K562 (cell line): ENCODE results near the gene FOXN3. TPM values are rescaled to one million over a fixed set of nuclear protein-coding genes. Genes with fewer than 3 reads are reported as not detected.

ENCODE experiments used
- ATAC-seq: fragments of 200-7000 bp; cut with Tn5 transposase; 3 replicates; pipeline ENCODE4 v1.9.1; 2020; ENCODE audit warnings: moderate library complexity
- BruUV-seq: library from RNA; stranded (reverse); fragments of 400-500 nt; replicated peaks from 2 replicates; lab custom pipeline; 2021; lab: Mats Ljungman, UMichigan
- CTCF ChIA-PET: fragments of 300-600 bp; formaldehyde crosslinking; extraction: SDS; loops from one replicate; lab custom pipeline; 2021; ENCODE audit warnings: low intra/inter-chr PET ratio; lab: Yijun Ruan, JAX
- POLR2A ChIA-PET: fragments of 300-600, 350-650 bp; sonication (Branson Sonifier 250); formaldehyde crosslinking; extraction: SDS; loops from one replicate; lab custom pipeline; 2021; ENCODE audit warnings: antibody characterized with exemption, inconsistent platforms; lab: Yijun Ruan, JAX
- DNase-seq, 4 experiments: peaks; one replicate each; pipeline versions ENCODE4 v3.0.0 to v3.0.0-alpha.2; 2011 to 2018; ENCODE audit warnings: low spot score in 3 of 4, mixed read lengths in 3 of 4; ENCODE audit errors: extremely low read depth in 1 of 4
- FAIRE-seq: peaks from 2 replicates; lab custom pipeline; 2011; peaks lifted over from hg19 to GRCh38; lab: Jason Lieb, UNC
- H2AFZ ChIP-seq: 2 replicates; pipeline ENCODE4 v1.6.0; 2011; ENCODE audit warnings: low read depth, low read length, control low read depth, inconsistent platforms
- H3K27ac ChIP-seq: fragments of 200-600 bp; 3 replicates; pipeline ENCODE4 v1.8.0; 2011; ENCODE audit warnings: low read depth, mild to moderate bottlenecking, control low read depth, inconsistent platforms, low read length, moderate library complexity, mixed read lengths; ENCODE audit errors: extremely low read depth
- H3K27me3 ChIP-seq, 2 experiments: fragments of 300-600 bp in 1 of 2; 2 replicates in 1 of 2; 3 replicates in 1 of 2; pipeline versions ENCODE4 v1.6.0 to v1.8.0; 2011; ENCODE audit warnings: inconsistent platforms in 2 of 2, low read length in 2 of 2, mild to moderate bottlenecking in 1 of 2, mixed read lengths in 1 of 2, moderate library complexity in 1 of 2; ENCODE audit not compliant: control insufficient read depth in 2 of 2, insufficient read depth in 2 of 2
- H3K36me3 ChIP-seq: fragments of 300-600 bp; 3 replicates; pipeline ENCODE4 v1.8.0; 2011; ENCODE audit warnings: mild to moderate bottlenecking, low read length, inconsistent platforms; ENCODE audit not compliant: control insufficient read depth, insufficient read depth
- H3K4me1 ChIP-seq, 2 experiments: fragments of 200-600 bp in 1 of 2; replicated peaks in 1 of 2; 2 replicates in 1 of 2; 3 replicates in 1 of 2; pipeline versions ENCODE4 v1.5.1 to v1.8.0; 2011; ENCODE audit warnings: inconsistent platforms in 2 of 2, low read length in 2 of 2, mild to moderate bottlenecking in 1 of 2, mixed read lengths in 1 of 2, moderate library complexity in 1 of 2; ENCODE audit not compliant: control insufficient read depth in 2 of 2, insufficient read depth in 2 of 2
- H3K4me2 ChIP-seq: 2 replicates; pipeline ENCODE4 v1.6.1; 2011; ENCODE audit warnings: low read length, control low read depth, inconsistent platforms, mixed read lengths; ENCODE audit not compliant: insufficient read depth
- H3K4me3 ChIP-seq: fragments of 200-600 bp; sonication (generic), shearing (Covaris generic); 2 replicates; pipeline ENCODE4 v1.5.1; 2016; ENCODE audit warnings: control low read depth, inconsistent platforms
- H3K79me2 ChIP-seq: fragments of 200-600 bp; 3 replicates; pipeline ENCODE4 v1.8.0; 2011; ENCODE audit warnings: low read length, inconsistent platforms; ENCODE audit not compliant: control insufficient read depth, insufficient read depth
- H3K9ac ChIP-seq, 2 experiments: 2 replicates each; pipeline versions ENCODE4 v1.6.0 to v1.6.1; 2011; ENCODE audit warnings: low read depth in 2 of 2, low read length in 2 of 2, control low read depth in 1 of 2, inconsistent platforms in 1 of 2, mild to moderate bottlenecking in 1 of 2, mixed read lengths in 1 of 2; ENCODE audit not compliant: insufficient read depth in 1 of 2
- H3K9me1 ChIP-seq: one replicate; pipeline ENCODE4 v1.6.0; 2011; ENCODE audit warnings: inconsistent platforms, mild to moderate bottlenecking, low read length, moderate library complexity; ENCODE audit not compliant: control insufficient read depth, insufficient read depth
- H3K9me3 ChIP-seq: replicated peaks from 2 replicates; pipeline ENCODE4 v1.5.1; 2011; ENCODE audit warnings: low read depth, low read length, inconsistent platforms; ENCODE audit not compliant: control insufficient read depth, insufficient read depth
- H4K20me1 ChIP-seq: replicated peaks from 2 replicates; pipeline ENCODE4 v1.6.1; 2011; ENCODE audit warnings: low read length, inconsistent platforms, mixed read lengths; ENCODE audit not compliant: control insufficient read depth, insufficient read depth
- BACH1 ChIP-seq: fragments of 200-800 bp; sonication (Bioruptor generic); IDR thresholded peaks from 2 replicates; pipeline ENCODE4 v1.6.1; 2016; ENCODE audit warnings: missing genetic modification characterization, missing compliant biosample characterization
- BRD4 ChIP-seq: fragments of 200-600 bp; sonication (generic); IDR thresholded peaks from 2 replicates; pipeline ENCODE4 v1.6.1; 2017; ENCODE audit warnings: inconsistent platforms
- RBM39 ChIP-seq: fragments of 200-400 bp; formaldehyde crosslinking; optimal IDR thresholded peaks from 2 replicates; pipeline ENCODE3; 2018; ENCODE audit warnings: low read depth, low read length
- ZNF507 ChIP-seq: conservative IDR thresholded peaks from 2 replicates; pipeline ENCODE4 v1.6.1; 2017; ENCODE audit warnings: missing genetic modification characterization, missing compliant biosample characterization
- ZNF695 ChIP-seq: fragments of 450-650 bp; formaldehyde crosslinking; IDR thresholded peaks from 2 replicates; pipeline ENCODE4 v1.4.0; 2020; ENCODE audit warnings: mild to moderate bottlenecking, moderate library complexity
- ZNF780A ChIP-seq: fragments of 250-450 bp; sonication (Bioruptor Pico); IDR thresholded peaks from 2 replicates; pipeline ENCODE4 v1.5.0; 2021; ENCODE audit warnings: mild to moderate bottlenecking
- ZZZ3 ChIP-seq: fragments of 450-650 bp; IDR thresholded peaks from 2 replicates; pipeline ENCODE4 v1.6.1; 2016; ENCODE audit warnings: antibody characterized with exemption, mild to moderate bottlenecking, moderate library complexity
- WGBS: fragments of 100-300 bp; shearing (Covaris generic); methylation state at CpG from one replicate; pipeline ENCODE4 v1.1.6; 2016; ENCODE audit warnings: low coverage, mixed read lengths; ENCODE audit not compliant: insufficient coverage; ENCODE audit errors: missing lambda C conversion rate; 5-methylcytosine and 5-hydroxymethylcytosine counted together
- in situ Hi-C: fragments of 300-500 bp; cut with MboI; formaldehyde crosslinking; loops from 4 replicates; pipeline ENCODE4 v1.15.0; 2018; ENCODE audit warnings: inconsistent platforms, mixed read lengths
- intact Hi-C: fragments of 100-400 bp; cut with micrococcal nuclease; formaldehyde crosslinking; loops from 2 replicates; pipeline ENCODE4 v1.14.2; 2022
- polyA plus RNA-seq, 8 experiments: library from polyadenylated mRNA; depleted of rRNA in 4 of 8; stranded (reverse) in 5 of 8; unstranded in 3 of 8; fragments of >200 nt; fragmentation: Nextera tagmentation in 2 of 8; fragmentation: Illumina TruSeq in 1 of 8; extraction: Ambion mirVana in 2 of 8; extraction: Trizol in 1 of 8; gene quantifications; 2 replicates each; pipeline versions ENCODE4 v1.2.1 to v1.2.3, GENCODE V29; 2011 to 2014; ENCODE audit warnings: inconsistent platforms in 1 of 8, missing spikeins in 1 of 8
- total RNA-seq, 7 experiments: library from RNA; depleted of rRNA in 6 of 7; stranded (reverse); fragments of >200 nt in 6 of 7; fragmentation: Illumina TruSeq in 2 of 7; extraction: Trizol in 2 of 7; gene quantifications; 2 replicates each; pipeline versions ENCODE4 v1.2.1 to v1.2.3, GENCODE V29; 2011 to 2021; ENCODE audit warnings: low replicate concordance in 1 of 7
- TF ChIP-seq, protein P1 (sequence below), 2 experiments: IDR thresholded peaks; 2 replicates each; pipeline ENCODE4 v1.6.1; 2011; ENCODE audit warnings: borderline replicate concordance in 1 of 2, control low read depth in 1 of 2, low read depth in 1 of 2, low read length in 1 of 2, mild to moderate bottlenecking in 1 of 2, mixed read lengths in 1 of 2, moderate library complexity in 1 of 2; ENCODE audit not compliant: insufficient read depth in 1 of 2, insufficient read length in 1 of 2, poor library complexity in 1 of 2, severe bottlenecking in 1 of 2; ENCODE audit errors: extremely low read depth in 1 of 2
- TF ChIP-seq, protein P2 (sequence below), 2 experiments: IDR thresholded peaks; 2 replicates each; pipeline ENCODE4 v1.6.1; 2012; ENCODE audit warnings: improper control_type of control experiment in 2 of 2, low read depth in 2 of 2, low read length in 2 of 2, borderline replicate concordance in 1 of 2
- TF ChIP-seq, protein P3 (sequence below): sonication (generic); formaldehyde crosslinking; IDR thresholded peaks from 2 replicates; pipeline ENCODE4 v1.8.0; 2022; ENCODE audit warnings: missing genetic modification reagents, mild to moderate bottlenecking, moderate library complexity, borderline replicate concordance
- TF ChIP-seq, protein P4 (sequence below): fragments of 450-650 bp; IDR thresholded peaks from 2 replicates; pipeline ENCODE4 v1.6.1; 2016; ENCODE audit warnings: mild to moderate bottlenecking

FOXN3 gene
- total and polyA plus RNA-seq, 9 of the 15 experiments (the other 6 are each of a cell fraction or from before 2014, with no cell fraction given) = 0.07 to 1.3 (median 0.40) TPM

DNA sequence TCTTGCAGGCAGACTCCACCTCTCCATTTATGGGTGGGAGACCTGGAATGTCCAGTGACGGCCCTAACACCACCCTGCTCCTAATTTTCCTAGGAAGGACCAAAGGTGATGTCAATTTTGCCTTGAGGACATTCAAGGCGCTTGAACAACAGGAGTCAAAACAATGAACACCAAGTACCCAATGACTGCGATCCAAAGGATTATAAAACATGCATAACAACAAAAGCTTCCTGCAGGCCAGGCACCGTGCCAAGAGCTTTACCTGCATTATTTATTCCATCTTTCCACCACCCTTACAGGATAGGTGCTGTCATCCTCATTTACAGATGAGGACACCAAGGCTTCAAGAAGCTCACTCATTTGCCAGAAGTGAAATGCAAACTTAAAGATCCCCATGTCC, 15.2 kb upstream of the FOXN3 start:
- H3K36me3 ChIP-seq = no peaks in the 10 kb centered on the region
- ATAC-seq (no peak), DNase-seq (no peak), FAIRE-seq (no peak)
- no peaks in the 10 kb centered on the region for H3K9me1 ChIP-seq
- H3K9me3 ChIP-seq = no peaks in the 10 kb centered on the region
- no peak overlapping the region for H3K4me3 ChIP-seq
- ChIA-PET CTCF (no interaction called here), POLR2A (no interaction called here)
- TF ChIP-seq RBM39 = no peak
- TF ChIP-seq, protein P1, sequence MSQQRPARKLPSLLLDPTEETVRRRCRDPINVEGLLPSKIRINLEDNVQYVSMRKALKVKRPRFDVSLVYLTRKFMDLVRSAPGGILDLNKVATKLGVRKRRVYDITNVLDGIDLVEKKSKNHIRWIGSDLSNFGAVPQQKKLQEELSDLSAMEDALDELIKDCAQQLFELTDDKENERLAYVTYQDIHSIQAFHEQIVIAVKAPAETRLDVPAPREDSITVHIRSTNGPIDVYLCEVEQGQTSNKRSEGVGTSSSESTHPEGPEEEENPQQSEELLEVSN (IDR thresholded peaks at IDR 0.05; ENCODE audit: borderline replicate concordance in 1 of 2, extremely low read depth in 1 of 2, insufficient read depth in 1 of 2, insufficient read length in 1 of 2, low read depth in 1 of 2, low read length in 1 of 2, poor library complexity in 1 of 2, severe bottlenecking in 1 of 2) = no peak
- TF ChIP-seq BACH1 (tag) = no peak
- TF ChIP-seq ZNF507 (tag) = no peak
- TF ChIP-seq ZNF780A (CRISPR knock-in tag) = no peak
- TF ChIP-seq ZZZ3 = no peak
- TF ChIP-seq, protein P2, sequence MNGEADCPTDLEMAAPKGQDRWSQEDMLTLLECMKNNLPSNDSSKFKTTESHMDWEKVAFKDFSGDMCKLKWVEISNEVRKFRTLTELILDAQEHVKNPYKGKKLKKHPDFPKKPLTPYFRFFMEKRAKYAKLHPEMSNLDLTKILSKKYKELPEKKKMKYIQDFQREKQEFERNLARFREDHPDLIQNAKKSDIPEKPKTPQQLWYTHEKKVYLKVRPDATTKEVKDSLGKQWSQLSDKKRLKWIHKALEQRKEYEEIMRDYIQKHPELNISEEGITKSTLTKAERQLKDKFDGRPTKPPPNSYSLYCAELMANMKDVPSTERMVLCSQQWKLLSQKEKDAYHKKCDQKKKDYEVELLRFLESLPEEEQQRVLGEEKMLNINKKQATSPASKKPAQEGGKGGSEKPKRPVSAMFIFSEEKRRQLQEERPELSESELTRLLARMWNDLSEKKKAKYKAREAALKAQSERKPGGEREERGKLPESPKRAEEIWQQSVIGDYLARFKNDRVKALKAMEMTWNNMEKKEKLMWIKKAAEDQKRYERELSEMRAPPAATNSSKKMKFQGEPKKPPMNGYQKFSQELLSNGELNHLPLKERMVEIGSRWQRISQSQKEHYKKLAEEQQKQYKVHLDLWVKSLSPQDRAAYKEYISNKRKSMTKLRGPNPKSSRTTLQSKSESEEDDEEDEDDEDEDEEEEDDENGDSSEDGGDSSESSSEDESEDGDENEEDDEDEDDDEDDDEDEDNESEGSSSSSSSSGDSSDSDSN (IDR thresholded peaks at IDR 0.05; ENCODE audit: borderline replicate concordance in 1 of 2, low read depth in 2 of 2, low read length in 2 of 2) = no peak
- no peak for TF ChIP-seq BRD4
- TF ChIP-seq, protein P3, sequence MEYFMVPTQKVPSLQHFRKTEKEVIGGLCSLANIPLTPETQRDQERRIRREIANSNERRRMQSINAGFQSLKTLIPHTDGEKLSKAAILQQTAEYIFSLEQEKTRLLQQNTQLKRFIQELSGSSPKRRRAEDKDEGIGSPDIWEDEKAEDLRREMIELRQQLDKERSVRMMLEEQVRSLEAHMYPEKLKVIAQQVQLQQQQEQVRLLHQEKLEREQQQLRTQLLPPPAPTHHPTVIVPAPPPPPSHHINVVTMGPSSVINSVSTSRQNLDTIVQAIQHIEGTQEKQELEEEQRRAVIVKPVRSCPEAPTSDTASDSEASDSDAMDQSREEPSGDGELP (CRISPR knock-in tag) = no peak
- TF ChIP-seq, protein P4, sequence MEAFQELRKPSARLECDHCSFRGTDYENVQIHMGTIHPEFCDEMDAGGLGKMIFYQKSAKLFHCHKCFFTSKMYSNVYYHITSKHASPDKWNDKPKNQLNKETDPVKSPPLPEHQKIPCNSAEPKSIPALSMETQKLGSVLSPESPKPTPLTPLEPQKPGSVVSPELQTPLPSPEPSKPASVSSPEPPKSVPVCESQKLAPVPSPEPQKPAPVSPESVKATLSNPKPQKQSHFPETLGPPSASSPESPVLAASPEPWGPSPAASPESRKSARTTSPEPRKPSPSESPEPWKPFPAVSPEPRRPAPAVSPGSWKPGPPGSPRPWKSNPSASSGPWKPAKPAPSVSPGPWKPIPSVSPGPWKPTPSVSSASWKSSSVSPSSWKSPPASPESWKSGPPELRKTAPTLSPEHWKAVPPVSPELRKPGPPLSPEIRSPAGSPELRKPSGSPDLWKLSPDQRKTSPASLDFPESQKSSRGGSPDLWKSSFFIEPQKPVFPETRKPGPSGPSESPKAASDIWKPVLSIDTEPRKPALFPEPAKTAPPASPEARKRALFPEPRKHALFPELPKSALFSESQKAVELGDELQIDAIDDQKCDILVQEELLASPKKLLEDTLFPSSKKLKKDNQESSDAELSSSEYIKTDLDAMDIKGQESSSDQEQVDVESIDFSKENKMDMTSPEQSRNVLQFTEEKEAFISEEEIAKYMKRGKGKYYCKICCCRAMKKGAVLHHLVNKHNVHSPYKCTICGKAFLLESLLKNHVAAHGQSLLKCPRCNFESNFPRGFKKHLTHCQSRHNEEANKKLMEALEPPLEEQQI = no peak
- TF ChIP-seq ZNF695 (CRISPR knock-in tag) = no peak
- in situ Hi-C loops (no loop called here), intact Hi-C loops (no loop called here)
- no TSS peak for BruUV-seq
- H4K20me1 ChIP-seq = no peaks in the 10 kb centered on the region
- no peak overlapping the region for H2AFZ ChIP-seq
- WGBS = 4% methylated on average over 4 of the region's 4 CpGs
- H3K27ac ChIP-seq = no peak overlapping the region
- no peaks in the 10 kb centered on the region for H3K79me2 ChIP-seq
- H3K27me3 ChIP-seq = peaks cover 0 to 11% of the 10 kb centered on the region in 2 experiments; a peak in 4 of 5 replicates
- no peaks in the 10 kb centered on the region for H3K4me1 ChIP-seq
- H3K4me2 ChIP-seq = no peak overlapping the region
- H3K9ac ChIP-seq = no peak overlapping the region
